Adrenal gland (tissue), 5 donors: ENCODE measurements around the gene C11orf86.

Experiments used
- CTCF ChIP-seq, 6 experiments: fragments of 450-650 bp in 4 of 6; fragments of 200-600 bp in 2 of 6; sonication (generic) in 1 of 6; IDR thresholded peaks; 1 replicate in 5 of 6; 2 replicates in 1 of 6; pipeline versions ENCODE4 v1.5.1 to v1.8.0; 2016 to 2021; ENCODE audit warnings: antibody characterized with exemption in 6 of 6, mild to moderate bottlenecking in 2 of 6, moderate library complexity in 1 of 6
- POLR2A ChIP-seq, 2 donors: fragments of 450-650 bp; IDR thresholded peaks; one replicate each; pipeline ENCODE4 v1.6.1; 2017; ENCODE audit warnings: antibody characterized with exemption in 2 of 2, mild to moderate bottlenecking in 2 of 2, moderate library complexity in 1 of 2
- donor health status: DM: no; HTN: no; CAD: no.

- TF ChIP-seq CTCF (IDR thresholded peaks at IDR 0.05) (no peak), POLR2A (IDR thresholded peaks at IDR 0.05) (no peak)
Observed at GRCh38 chr11:66933531-66933930, 41.6 kb upstream of the C11orf86 start.
